ENCODE results near the gene AGXT.

Gene AGXT

DNA sequence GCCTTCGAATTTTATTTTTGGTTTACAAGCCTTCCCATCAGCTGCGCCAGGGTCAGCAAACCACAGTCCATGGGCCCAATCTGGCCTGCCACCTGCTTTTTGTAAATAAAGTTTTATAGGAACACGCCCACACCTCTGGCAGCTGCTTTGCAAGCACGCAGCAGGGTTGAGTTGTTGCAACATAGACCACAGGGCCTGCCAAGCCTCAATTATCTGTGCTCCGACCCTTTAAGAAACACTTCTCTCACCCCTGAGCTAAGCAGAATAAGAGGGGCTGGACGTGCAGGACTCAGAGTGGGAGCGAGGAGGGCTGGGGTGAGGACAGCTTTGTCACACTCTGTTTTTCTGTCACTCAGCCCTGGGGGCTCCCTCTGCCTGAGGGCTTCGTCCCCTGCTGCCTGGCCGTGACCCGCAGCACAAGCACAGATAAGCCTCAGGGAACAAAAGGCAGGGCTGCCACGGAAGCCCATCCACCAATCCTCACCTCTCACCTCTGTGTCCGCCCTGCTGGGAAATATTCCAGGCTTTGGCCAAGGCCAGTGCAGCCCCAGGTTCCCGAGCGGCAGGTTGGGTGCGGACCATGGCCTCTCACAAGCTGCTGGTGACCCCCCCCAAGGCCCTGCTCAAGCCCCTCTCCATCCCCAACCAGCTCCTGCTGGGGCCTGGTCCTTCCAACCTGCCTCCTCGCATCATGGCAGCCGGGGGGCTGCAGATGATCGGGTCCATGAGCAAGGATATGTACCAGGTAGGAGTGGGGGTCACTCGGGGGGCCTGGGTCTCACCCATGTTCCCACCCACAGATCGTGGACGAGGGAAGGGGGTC is at the start of gene AGXT:
Gene AGXT, plus strand, starts transcription at position 539 of the 823 bp plus-strand sequence. Its CDS starts 42 bp downstream, at position 581.
- DNase-seq (ENCODE audit: low read depth in 3 of 3, low spot score in 1 of 3) = no peak

DNA sequence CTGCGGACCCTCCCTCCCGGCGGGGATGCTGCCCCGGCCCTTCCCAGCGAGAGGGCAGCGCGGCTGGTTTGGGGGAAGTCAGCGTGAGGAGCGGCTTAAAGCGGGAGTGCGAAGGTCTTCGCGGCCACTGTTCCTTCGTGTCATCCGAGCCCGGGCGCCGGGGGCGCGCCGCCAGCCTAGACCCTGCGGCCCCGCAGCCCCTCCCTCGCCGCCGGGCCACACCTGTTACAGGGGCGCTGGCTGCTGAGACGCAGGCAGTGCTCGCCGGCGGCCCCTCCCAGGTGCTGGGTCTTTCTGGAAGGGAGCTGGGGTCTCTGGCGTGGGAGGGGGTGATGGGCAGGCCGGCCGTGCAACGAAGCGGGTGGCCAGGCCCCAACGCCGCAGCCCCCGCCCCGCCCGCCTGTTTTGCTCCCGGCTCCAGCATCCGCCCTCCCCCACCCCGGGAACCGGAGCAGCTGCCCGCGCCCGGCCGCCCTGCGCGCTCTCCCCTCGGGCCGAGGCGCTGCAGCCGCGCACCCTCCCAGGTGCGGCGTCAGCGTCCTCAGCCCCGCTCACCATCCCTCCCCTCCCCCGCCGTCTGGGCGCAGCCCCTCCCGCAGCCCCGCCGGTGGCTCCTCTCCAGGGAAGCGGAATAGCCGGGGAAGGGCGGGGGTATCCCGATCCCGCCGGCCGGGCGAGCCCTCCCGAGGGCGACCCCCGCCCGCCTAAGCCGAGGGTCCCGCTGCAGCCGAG is 49.3 kb upstream of the AGXT start:
- DNase-seq (ENCODE audit: low read depth in 3 of 3, low spot score in 1 of 3) = no peak

GRCh38 chr2:240819858-240820606 is 48.6 kb upstream of the AGXT start, which contains the start of gene KIF1A:
KIF1A (minus strand) TSS chr2:240820219; CDS start chr2:240797752, 22,467 bp downstream.
- DNase-seq (ENCODE audit: low read depth in 3 of 3, low spot score in 1 of 3) = no peak

GRCh38 chr2:240820607-240821428 is 47.8 kb upstream of the AGXT start:
- no peak for DNase-seq (ENCODE audit: low read depth in 3 of 3, low spot score in 1 of 3)

GRCh38 chr2:240821429-240821778 is 47.2 kb upstream of the AGXT start:
- no peak for DNase-seq (ENCODE audit: low read depth in 3 of 3, low spot score in 1 of 3)

DNA sequence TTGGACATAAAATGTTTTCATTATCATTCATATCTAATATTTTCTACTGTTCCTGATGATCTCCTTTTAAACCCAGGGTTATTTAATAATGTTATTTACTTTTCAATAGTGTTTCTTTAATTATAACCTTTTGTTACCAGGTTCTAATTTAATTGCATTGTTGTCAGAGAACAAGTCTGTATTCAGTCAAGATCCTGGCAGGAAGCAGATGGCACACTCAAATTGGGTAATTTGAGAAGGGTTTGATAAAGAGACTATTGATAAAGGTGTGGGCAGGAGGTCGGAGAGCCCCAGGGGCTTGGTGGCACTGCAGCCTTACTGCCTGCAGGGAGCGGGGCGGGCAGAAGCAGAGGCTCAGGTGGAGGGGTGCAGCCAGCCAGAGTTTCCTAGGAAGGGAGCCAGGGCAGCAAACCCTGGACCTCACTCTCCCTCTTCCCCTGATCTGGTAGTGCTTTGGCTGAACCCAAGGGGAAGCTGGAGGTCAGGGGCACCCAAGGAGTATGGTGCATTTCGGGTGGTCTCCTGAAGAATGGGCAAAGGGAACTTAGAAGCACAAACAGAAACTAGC is 46.3 kb upstream of the AGXT start:
- DNase-seq (ENCODE audit: low read depth in 3 of 3, low spot score in 1 of 3) = no peak

DNA sequence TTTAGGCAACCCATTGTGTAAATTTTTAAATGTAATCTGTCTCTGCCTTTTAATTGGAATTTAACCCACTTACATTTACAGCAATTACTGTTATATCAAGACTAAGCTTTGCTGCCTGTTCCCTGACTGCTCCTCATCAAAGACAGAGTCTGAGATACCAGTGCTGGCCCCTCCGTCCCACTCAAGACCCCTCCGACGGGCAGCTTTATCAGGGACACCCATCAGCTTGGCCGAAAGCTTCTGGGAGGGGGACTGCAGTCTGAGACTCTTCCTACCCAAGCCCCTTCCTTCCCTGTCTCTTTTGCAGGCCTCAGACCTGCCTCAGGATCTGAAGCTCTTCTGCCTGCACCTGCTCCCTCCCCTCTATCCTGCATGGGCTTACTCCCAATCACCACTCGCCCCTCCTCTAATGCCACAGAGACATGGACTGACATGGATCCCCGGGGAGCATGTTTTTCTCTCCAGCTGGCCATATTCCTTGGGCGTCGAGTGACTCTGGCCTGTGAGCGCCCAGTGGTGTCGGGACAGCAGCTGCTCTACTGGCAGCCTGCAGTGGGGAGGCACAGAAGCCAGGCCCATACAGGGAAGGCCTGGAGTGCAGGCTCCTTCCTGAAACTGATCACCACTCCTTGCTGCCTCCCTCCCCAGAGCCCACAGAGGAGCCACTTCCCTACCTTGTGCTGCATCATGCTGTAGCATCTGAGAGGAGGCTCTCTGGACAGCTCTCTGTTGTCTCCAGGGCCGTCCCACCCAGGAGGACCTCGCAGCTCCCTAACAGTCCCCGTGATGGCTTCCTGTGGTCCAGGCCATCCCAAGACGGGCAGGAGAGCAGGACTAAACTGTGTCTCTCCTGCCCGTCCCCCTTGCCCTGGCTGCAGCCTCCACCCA is 44.9 kb upstream of the AGXT start:
- no peak for DNase-seq (ENCODE audit: low read depth in 3 of 3, low spot score in 1 of 3)

- DNase-seq (ENCODE audit: low read depth in 3 of 3, low spot score in 1 of 3) = no peak
Observed at GRCh38 chr2:240825476-240825875, 43.1 kb upstream of the AGXT start.

DNA sequence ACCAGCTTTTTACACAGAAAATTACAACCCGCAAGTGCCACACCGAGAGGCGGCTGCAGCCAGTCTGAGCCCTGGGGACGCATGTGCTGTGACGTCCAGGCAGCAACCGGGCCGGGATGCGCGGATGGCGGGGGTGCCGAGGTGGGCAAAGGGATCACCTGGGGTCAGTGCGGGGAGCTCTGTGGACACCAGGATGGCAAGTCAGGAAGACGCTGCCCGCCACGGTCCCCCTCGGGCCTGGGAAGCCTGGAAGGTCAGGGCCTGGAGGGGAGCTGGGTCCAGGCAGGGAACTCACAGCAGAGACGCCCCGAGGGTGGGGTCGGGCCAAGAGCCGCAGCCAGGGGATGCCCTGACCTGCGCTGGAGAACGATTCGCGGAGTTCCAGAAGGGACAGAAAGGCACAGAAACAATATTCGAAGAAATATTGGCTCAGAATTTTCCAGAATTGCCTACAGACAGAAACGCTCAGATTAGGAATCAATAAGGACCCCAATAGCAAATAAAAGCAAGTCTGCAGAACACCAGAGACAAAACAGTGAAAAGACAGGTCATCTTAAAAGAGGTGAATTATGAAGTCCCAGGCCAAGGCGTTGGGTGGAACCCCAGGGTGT is 36.9 kb upstream of the AGXT start:
- DNase-seq (ENCODE audit: low read depth in 3 of 3, low spot score in 1 of 3) = no peak

- peak; percentile 91 to 99 (median 97) for DNase-seq (ENCODE audit: low read depth in 3 of 3, low spot score in 1 of 3)
Observed at GRCh38 chr2:240832205-240832727, 36.4 kb upstream of the AGXT start.

GRCh38 chr2:240832921-240833494 is 35.6 kb upstream of the AGXT start:
- DNase-seq (ENCODE audit: low read depth in 3 of 3, low spot score in 1 of 3) = no peak

DNA sequence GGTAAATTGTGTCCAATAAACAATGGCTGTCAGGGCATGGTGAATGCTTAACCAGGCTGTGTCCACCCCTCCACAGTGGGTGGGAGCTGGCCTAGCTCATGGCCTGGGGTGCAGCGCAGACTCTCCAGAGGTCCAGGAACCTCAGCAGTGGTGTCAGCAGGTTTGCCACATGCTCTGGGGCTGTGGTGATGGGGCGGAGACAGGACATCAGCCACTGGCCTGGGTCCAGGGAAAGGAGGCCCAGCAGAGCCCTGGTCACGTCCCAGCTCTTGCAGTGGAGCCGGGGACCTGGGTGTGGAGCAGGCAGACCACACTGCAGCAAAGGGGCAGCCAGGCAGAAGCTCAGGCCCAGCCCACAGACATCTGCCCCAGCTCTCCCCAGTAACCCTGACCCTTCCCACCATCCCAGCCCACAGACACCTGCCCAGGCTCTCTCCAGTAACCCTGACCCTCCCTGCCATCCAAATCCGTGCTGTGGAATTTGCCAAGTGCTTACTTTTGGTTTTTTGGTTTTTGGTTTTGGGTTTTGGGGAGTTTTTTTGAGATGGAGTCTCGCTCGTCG is 34.8 kb upstream of the AGXT start:
- no peak for DNase-seq (ENCODE audit: low read depth in 3 of 3, low spot score in 1 of 3)

GRCh38 chr2:240834377-240834975 is 34.1 kb upstream of the AGXT start:
- no peak for DNase-seq (ENCODE audit: low read depth in 3 of 3, low spot score in 1 of 3)

DNA sequence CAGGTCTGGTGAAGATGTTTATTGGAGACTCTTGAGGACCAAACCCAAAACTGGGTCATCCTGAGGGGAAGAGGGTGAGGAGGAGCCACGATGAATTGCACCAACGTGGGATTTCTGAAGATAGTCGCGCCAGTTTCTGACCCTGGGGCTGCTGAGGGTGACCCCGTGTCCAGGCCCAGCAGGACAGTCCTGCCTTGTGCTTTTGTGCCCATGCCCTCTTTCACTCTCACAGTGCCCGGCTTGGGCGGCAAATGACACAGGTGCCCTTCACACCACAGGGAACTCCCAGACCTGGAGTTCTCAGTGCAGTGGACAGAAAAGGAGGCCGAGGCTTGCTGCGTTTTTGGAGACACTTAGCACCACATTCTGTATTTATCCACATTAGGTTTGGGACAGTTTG is 33.1 kb upstream of the AGXT start:
- no peak for DNase-seq (ENCODE audit: low read depth in 3 of 3, low spot score in 1 of 3)

DNA sequence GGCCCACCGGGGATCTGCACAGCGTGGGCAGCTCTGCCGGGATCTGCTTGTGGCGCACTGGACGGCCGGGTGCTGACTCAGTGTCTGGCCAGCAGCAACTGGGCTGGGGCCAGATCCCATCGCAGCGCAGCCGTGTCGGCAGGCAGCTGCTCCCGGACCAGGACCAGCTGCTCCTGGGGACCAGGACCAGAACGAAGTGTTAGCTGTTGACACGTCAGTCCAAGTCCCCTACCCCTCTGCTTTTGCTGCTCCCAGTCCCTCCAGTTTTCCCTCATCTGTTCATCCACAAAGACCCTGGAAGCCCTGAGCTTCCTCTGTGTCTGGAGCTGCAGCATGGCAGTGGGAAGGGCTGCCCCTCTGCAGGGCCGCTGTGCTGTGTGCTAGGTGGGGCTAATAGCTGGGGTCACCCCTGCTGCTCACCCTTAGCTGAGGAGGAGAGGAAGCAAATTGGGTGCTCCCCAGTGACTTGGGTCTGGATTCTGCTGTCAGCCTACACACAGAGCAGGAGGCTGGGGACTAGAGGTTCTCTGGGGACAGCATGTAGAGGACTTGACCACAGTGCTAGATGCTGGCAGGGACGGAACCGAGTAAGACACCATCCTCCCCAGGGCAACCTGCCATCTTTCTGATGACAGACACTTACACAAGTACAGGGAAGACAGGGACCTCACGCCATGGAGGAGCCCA is 31.7 kb upstream of the AGXT start:
- DNase-seq (ENCODE audit: low read depth in 3 of 3, low spot score in 1 of 3) = no peak

DNA sequence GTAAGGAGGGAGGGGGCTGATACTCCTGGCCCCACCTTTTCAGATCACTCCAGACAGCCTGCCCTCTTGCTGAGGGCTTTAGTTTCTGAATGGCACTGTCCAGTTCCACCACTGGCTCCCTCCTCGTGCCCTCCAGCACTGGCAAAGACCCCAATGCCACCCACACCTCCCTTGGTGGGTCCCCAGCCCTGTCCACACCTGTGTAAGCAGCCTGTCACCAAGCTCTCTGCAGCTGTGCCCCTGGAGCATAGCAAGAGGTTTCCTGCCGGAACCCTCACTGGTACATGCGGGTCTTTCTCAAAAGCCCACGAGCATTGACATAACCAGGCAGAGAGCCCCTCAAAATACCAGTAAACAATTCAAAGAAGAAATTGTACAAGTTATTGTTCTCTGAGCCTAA is 31.0 kb upstream of the AGXT start:
- DNase-seq (ENCODE audit: low read depth in 3 of 3, low spot score in 1 of 3) = no peak

Data from stimulated activated CD4-positive, alpha-beta T cell treated with anti-CD3 and anti-CD28 coated beads, TNF-alpha, amount 100 ng/mL, for 1 hour (primary cell).